ENCODE measurements around the gene XIST. TPM values are rescaled to one million over a fixed set of nuclear protein-coding genes. Genes with fewer than 3 reads are reported as not detected.

Gene XIST
- total and polyA plus RNA-seq, 2 donors (not counting 1 experiment from before 2014, with no cell fraction given), result 193 TPM; not detected in 1

DNA sequence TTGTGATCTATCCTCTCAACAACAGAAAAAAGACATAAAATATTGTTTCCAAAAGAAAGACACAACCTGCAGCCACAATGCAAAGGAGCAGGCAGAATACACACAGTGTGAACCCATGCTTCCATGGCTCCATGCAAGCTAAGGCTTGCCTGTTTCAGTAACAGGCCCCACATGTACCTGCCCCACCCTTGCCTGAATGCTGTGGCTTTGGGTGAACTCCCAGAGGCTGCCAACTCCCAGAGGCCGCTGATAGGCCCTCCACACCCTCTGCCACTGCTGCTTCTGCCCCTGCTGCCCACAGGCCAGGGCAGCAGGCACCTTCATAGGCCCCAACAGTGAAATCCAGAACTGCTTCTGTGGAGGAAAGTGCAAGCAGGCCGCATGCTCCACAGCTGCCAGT is 24.4 kb upstream of the XIST start:
- no CpG with 5 or more reads among the region's 2 CpGs for WGBS (ENCODE audit: insufficient coverage)
- peaks cover 0 to 7% (median 0%) of the 10 kb centered on the region in 3 donors for H3K9me3 ChIP-seq (ENCODE audit: control extremely low read depth in 1 of 3, control insufficient read depth in 2 of 3, insufficient read depth in 1 of 3, low read length in 2 of 3)
- H3K36me3 ChIP-seq (replicated peaks in 1 of 2; ENCODE audit: control extremely low read depth in 1 of 2, control insufficient read depth in 1 of 2, extremely low read depth in 1 of 2, insufficient read depth in 2 of 2, low read length in 1 of 2), result no peaks in the 10 kb centered on the region
- H2AFZ ChIP-seq (ENCODE audit: insufficient read depth, low read depth, low read length, poor library complexity, severe bottlenecking), result no peak overlapping the region
- H3K4me2 ChIP-seq (replicated peaks; ENCODE audit: low read depth, low read length, poor library complexity, severe bottlenecking), result no peak overlapping the region
- no peaks in the 10 kb centered on the region for H3K79me2 ChIP-seq (ENCODE audit: control insufficient read depth, insufficient read depth, low read length)
- no peaks in the 10 kb centered on the region for H3K27me3 ChIP-seq (replicated peaks in 1 of 4; ENCODE audit: control extremely low read depth in 1 of 4, control insufficient read depth in 3 of 4, insufficient read depth in 4 of 4, low read length in 3 of 4)
- H3K27me3 Mint-ChIP-seq, result no peaks in the 10 kb centered on the region
- no peak for ATAC-seq (ENCODE audit: low read depth)
- H3K4me3 Mint-ChIP-seq, result no peak overlapping the region
- H3K9me3 Mint-ChIP-seq (ENCODE audit: insufficient read depth), result peaks cover 4% of the 10 kb centered on the region
- POLR2A ChIA-PET, result no interaction called here
- CTCF ChIA-PET, result no interaction called here
- DNase-seq, result no peak
- H3K9ac ChIP-seq (ENCODE audit: low read length), result no peak overlapping the region
- H3K4me3 ChIP-seq (ENCODE audit: control extremely low read depth in 1 of 5, extremely low read depth in 1 of 5, insufficient read depth in 1 of 5, low read depth in 2 of 5, low read length in 4 of 5), result no peak overlapping the region
- no peaks in the 10 kb centered on the region for H3K4me1 Mint-ChIP-seq
- H3K4me1 ChIP-seq (ENCODE audit: control insufficient read depth in 2 of 2, insufficient read depth in 2 of 2, low read length in 2 of 2), result no peaks in the 10 kb centered on the region
- H3K27ac ChIP-seq (ENCODE audit: low read length in 2 of 2), result no peak overlapping the region
- TF ChIP-seq EZH2 (IDR thresholded peaks at IDR 0.05; ENCODE audit: borderline replicate concordance, insufficient read depth, low read depth, low read length, poor library complexity, severe bottlenecking), result no peak
- TF ChIP-seq, protein P1, sequence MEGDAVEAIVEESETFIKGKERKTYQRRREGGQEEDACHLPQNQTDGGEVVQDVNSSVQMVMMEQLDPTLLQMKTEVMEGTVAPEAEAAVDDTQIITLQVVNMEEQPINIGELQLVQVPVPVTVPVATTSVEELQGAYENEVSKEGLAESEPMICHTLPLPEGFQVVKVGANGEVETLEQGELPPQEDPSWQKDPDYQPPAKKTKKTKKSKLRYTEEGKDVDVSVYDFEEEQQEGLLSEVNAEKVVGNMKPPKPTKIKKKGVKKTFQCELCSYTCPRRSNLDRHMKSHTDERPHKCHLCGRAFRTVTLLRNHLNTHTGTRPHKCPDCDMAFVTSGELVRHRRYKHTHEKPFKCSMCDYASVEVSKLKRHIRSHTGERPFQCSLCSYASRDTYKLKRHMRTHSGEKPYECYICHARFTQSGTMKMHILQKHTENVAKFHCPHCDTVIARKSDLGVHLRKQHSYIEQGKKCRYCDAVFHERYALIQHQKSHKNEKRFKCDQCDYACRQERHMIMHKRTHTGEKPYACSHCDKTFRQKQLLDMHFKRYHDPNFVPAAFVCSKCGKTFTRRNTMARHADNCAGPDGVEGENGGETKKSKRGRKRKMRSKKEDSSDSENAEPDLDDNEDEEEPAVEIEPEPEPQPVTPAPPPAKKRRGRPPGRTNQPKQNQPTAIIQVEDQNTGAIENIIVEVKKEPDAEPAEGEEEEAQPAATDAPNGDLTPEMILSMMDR (IDR thresholded peaks at IDR 0.05), result no peak
- intact Hi-C loops (cut with micrococcal nuclease), result no loop called here
- H4K20me1 ChIP-seq (ENCODE audit: control insufficient read depth, insufficient read depth, low read length, poor library complexity, severe bottlenecking), result no peaks in the 10 kb centered on the region
- no peak overlapping the region for H3K27ac Mint-ChIP-seq

DNA sequence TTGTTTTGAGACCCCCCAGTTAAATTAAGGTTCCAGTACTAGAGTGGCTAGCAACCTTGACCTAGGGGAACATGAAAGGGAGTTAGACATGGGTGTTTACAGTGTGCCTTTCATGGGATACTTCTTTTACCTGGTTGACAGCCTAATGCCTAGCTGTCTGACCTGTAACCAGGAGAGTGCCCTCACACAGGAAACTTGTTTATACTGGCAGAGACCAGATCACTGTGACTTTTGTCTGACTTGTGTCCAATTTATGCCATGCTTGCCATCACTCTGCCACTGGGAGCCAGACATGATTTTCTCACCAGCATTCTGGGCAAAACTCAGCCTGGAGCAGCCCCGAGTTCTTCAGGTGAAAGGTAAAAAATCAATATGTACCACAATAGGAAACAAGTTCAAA is 16.4 kb upstream of the XIST start:
- ChIA-PET POLR2A (no interaction called here), CTCF (no interaction called here)
- H3K9ac ChIP-seq (ENCODE audit: low read length), result no peak overlapping the region
- Mint-ChIP-seq H3K4me3 (no peak overlapping the region), H3K9me3 (ENCODE audit: insufficient read depth) (no peaks in the 10 kb centered on the region), H3K27me3 (no peaks in the 10 kb centered on the region), H3K27ac (no peak overlapping the region), H3K4me1 (no peaks in the 10 kb centered on the region)
- TF ChIP-seq, protein P1 (IDR thresholded peaks at IDR 0.05), result no peak
- TF ChIP-seq EZH2 (IDR thresholded peaks at IDR 0.05; ENCODE audit: borderline replicate concordance, insufficient read depth, low read depth, low read length, poor library complexity, severe bottlenecking), result no peak
- H3K27me3 ChIP-seq (replicated peaks in 1 of 4; ENCODE audit: control extremely low read depth in 1 of 4, control insufficient read depth in 3 of 4, insufficient read depth in 4 of 4, low read length in 3 of 4), result no peaks in the 10 kb centered on the region
- H3K9me3 ChIP-seq (ENCODE audit: control extremely low read depth in 1 of 3, control insufficient read depth in 2 of 3, insufficient read depth in 1 of 3, low read length in 2 of 3), result no peaks in the 10 kb centered on the region
- H3K4me3 ChIP-seq (ENCODE audit: control extremely low read depth in 1 of 5, extremely low read depth in 1 of 5, insufficient read depth in 1 of 5, low read depth in 2 of 5, low read length in 4 of 5), result no peak overlapping the region
- H3K79me2 ChIP-seq (ENCODE audit: control insufficient read depth, insufficient read depth, low read length), result no peaks in the 10 kb centered on the region
- H3K4me1 ChIP-seq (ENCODE audit: control insufficient read depth in 2 of 2, insufficient read depth in 2 of 2, low read length in 2 of 2), result no peaks in the 10 kb centered on the region
- H3K27ac ChIP-seq (ENCODE audit: low read length in 2 of 2), result no peak overlapping the region
- no CpG with 5 or more reads among the region's 1 CpG for WGBS (ENCODE audit: insufficient coverage)
- DNase-seq (no peak), ATAC-seq (ENCODE audit: low read depth) (no peak)
- H3K36me3 ChIP-seq (replicated peaks in 1 of 2; ENCODE audit: control extremely low read depth in 1 of 2, control insufficient read depth in 1 of 2, extremely low read depth in 1 of 2, insufficient read depth in 2 of 2, low read length in 1 of 2), result no peaks in the 10 kb centered on the region
- no peaks in the 10 kb centered on the region for H4K20me1 ChIP-seq (ENCODE audit: control insufficient read depth, insufficient read depth, low read length, poor library complexity, severe bottlenecking)
- intact Hi-C loops (cut with micrococcal nuclease), result no loop called here
- H3K4me2 ChIP-seq (replicated peaks; ENCODE audit: low read depth, low read length, poor library complexity, severe bottlenecking), result no peak overlapping the region
- H2AFZ ChIP-seq (ENCODE audit: insufficient read depth, low read depth, low read length, poor library complexity, severe bottlenecking), result no peak overlapping the region

Data from B cell (primary cell).